ENCODE data around the gene ARF1. TPM values are rescaled to one million over a fixed set of nuclear protein-coding genes. Genes with fewer than 3 reads are reported as not detected.
A peak's percentile ranks its signal among the peaks of the same experiment; 100 is the strongest.

Gene ARF1
- total RNA-seq, 2 experiments from 2014 or later, result 163 to 322 TPM

- Histone ChIP-seq H3K4me1 (ENCODE audit: insufficient read depth, low read length, poor library complexity, severe bottlenecking) (peaks cover 16% of the 10 kb centered on the region), H3K9me2 (ENCODE audit: insufficient read depth, low read length) (no peaks in the 10 kb centered on the region), H3K27ac (ENCODE audit: low read depth, low read length, poor library complexity, severe bottlenecking) (no peak within 1 kb of the TSS), H2AFZ (ENCODE audit: low read length) (peak within 1 kb of the TSS; percentile 76), H3K36me3 (ENCODE audit: insufficient read depth, low read length) (peaks cover 10% of the 10 kb centered on the region; the same call in 1 of the 2 replicates), H3K4me2 (ENCODE audit: low read length) (peak within 1 kb of the TSS; percentile 99), H3K4me3 (ENCODE audit: low read depth, low read length, poor library complexity, severe bottlenecking) (peak within 1 kb of the TSS; percentile 93), H3K9me3 (ENCODE audit: low read length) (no peaks in the 10 kb centered on the region), H3K79me2 (ENCODE audit: insufficient read depth, low read depth, low read length) (peaks cover 8% of the 10 kb centered on the region), H4K20me1 (ENCODE audit: insufficient read depth, low read length) (no peaks in the 10 kb centered on the region)
- TF ChIP-seq EZH2phosphoT487 (IDR thresholded peaks at IDR 0.05; ENCODE audit: borderline replicate concordance, low read depth, low read length) (no peak), CTCF (conservative IDR thresholded peaks at IDR 0.05; ENCODE audit: low read length) (0 out of 2 replicates have a peak, but pooled peaks have one; percentile 18)
- no TSS peak for BruUV-seq (replicated peaks)
- intact Hi-C loops (cut with micrococcal nuclease; ENCODE audit: unreplicated experiment), result no loop called here
- peak; percentile 97 for DNase-seq (ENCODE audit: low spot score)
- ChIA-PET POLR2A (interaction anchor here (0.9 to 1.6 kb wide), 3 partner anchors 22 to 349 kb away, joined by 3 to 7 read pairs (median 5); partner anchors contain the start of gene ARF1), CTCF (ENCODE audit: unreplicated experiment) (interaction anchor here (0.6 kb wide), 2 partner anchors 115 to 390 kb away, joined by 4 read pairs; no protein-coding TSS in a partner anchor)
Measured at GRCh38 chr1:228109073-228109961, 26.8 kb downstream of the ARF1 start, which contains the start of gene MRPL55. Gene MRPL55, minus strand, starts transcription at chr1:228109299. Its CDS starts 1,039 bp downstream, at chr1:228108260.

GRCh38 chr1:228109962-228110488, 27.5 kb downstream of the ARF1 start:
- peak overlapping the region; percentile 76 for H2AFZ ChIP-seq (ENCODE audit: low read length)
- POLR2A ChIA-PET, result interaction anchor here (0.9 to 1.6 kb wide), 3 partner anchors 9 to 349 kb away, joined by 3 to 7 read pairs (median 3); no protein-coding TSS in a partner anchor
- intact Hi-C loops (cut with micrococcal nuclease; ENCODE audit: unreplicated experiment), result no loop called here
- peaks cover 8% of the 10 kb centered on the region for H3K79me2 ChIP-seq (ENCODE audit: insufficient read depth, low read depth, low read length)
- H3K27ac ChIP-seq (ENCODE audit: low read depth, low read length, poor library complexity, severe bottlenecking), result no peak overlapping the region
- peak overlapping the region; percentile 99 for H3K4me2 ChIP-seq (ENCODE audit: low read length)
- no TSS peak for BruUV-seq (replicated peaks)
- no peaks in the 10 kb centered on the region for H3K9me2 ChIP-seq (ENCODE audit: insufficient read depth, low read length)
- H4K20me1 ChIP-seq (ENCODE audit: insufficient read depth, low read length), result no peaks in the 10 kb centered on the region
- peaks cover 10% of the 10 kb centered on the region; the same call in 1 of the 2 replicates for H3K36me3 ChIP-seq (ENCODE audit: insufficient read depth, low read length)
- TF ChIP-seq CTCF (conservative IDR thresholded peaks at IDR 0.05; ENCODE audit: low read length) (no peak), EZH2phosphoT487 (IDR thresholded peaks at IDR 0.05; ENCODE audit: borderline replicate concordance, low read depth, low read length) (no peak)
- H3K9me3 ChIP-seq (ENCODE audit: low read length), result no peaks in the 10 kb centered on the region
- H3K4me1 ChIP-seq (ENCODE audit: insufficient read depth, low read length, poor library complexity, severe bottlenecking), result peaks cover 14% of the 10 kb centered on the region
- CTCF ChIA-PET (ENCODE audit: unreplicated experiment), result interaction anchor here (0.6 kb wide), 1 partner anchor 115 kb away, joined by 4 read pairs; no protein-coding TSS in a partner anchor
- peak overlapping the region; percentile 93 for H3K4me3 ChIP-seq (ENCODE audit: low read depth, low read length, poor library complexity, severe bottlenecking)
- DNase-seq (ENCODE audit: low spot score), result no peak

All from OCI-LY7 (cell line).